GM12873 (cell line): Measurements from ENCODE around the gene RASGRF1.

Source experiments
- TF ChIP-seq, protein P1 (sequence below): IDR thresholded peaks from 2 replicates; pipeline ENCODE4 v1.5.1; 2012; ENCODE audit warnings: low read depth, mild to moderate bottlenecking, moderate library complexity, low read length, control low read depth; ENCODE audit not compliant: insufficient read depth; ENCODE audit errors: missing control alignments

RASGRF1 gene

GRCh38 chr15:79065361-79065705, 25.2 kb downstream of the RASGRF1 start:
- TF ChIP-seq, protein P1, sequence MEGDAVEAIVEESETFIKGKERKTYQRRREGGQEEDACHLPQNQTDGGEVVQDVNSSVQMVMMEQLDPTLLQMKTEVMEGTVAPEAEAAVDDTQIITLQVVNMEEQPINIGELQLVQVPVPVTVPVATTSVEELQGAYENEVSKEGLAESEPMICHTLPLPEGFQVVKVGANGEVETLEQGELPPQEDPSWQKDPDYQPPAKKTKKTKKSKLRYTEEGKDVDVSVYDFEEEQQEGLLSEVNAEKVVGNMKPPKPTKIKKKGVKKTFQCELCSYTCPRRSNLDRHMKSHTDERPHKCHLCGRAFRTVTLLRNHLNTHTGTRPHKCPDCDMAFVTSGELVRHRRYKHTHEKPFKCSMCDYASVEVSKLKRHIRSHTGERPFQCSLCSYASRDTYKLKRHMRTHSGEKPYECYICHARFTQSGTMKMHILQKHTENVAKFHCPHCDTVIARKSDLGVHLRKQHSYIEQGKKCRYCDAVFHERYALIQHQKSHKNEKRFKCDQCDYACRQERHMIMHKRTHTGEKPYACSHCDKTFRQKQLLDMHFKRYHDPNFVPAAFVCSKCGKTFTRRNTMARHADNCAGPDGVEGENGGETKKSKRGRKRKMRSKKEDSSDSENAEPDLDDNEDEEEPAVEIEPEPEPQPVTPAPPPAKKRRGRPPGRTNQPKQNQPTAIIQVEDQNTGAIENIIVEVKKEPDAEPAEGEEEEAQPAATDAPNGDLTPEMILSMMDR, result no peak

DNA sequence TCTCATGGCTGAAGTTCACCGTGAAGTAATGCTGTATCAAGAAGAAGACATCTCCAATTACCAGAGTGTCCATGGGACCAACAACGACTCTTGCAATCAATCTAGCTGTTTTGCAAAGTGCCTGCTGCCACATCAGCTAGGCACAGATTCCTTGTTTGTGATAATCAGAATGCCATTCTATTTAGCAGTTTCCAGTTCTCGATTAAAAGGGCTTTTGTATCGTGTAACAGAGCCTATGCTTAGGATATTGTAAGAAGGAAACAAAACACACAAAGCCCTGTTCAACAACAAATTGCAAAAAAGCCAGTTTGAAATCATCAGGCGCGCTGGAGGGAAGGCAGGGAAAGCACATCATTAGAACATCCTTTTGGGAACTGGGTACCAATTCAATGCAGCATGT, 26.1 kb downstream of the RASGRF1 start:
- TF ChIP-seq, protein P1, result no peak

DNA sequence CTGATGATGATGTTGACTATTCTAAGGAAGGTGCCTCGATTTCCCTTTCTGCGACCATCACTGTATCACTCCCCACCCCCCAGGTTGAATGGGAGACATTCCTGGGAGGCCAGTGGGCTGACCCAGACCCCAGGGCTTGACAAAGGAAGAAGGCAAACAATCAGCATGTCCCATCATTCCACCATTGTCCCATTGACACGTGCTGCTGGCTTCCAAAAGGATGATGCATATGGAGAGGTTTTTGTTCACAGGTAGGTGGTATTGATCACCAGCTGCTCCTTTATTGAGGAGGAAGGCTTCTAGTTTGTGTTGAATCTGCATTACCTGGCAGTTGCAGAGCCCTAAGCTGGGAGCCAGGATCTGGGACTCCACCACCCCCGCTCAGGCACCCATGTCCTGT, 30.4 kb downstream of the RASGRF1 start:
- TF ChIP-seq, protein P1, result no peak

DNA sequence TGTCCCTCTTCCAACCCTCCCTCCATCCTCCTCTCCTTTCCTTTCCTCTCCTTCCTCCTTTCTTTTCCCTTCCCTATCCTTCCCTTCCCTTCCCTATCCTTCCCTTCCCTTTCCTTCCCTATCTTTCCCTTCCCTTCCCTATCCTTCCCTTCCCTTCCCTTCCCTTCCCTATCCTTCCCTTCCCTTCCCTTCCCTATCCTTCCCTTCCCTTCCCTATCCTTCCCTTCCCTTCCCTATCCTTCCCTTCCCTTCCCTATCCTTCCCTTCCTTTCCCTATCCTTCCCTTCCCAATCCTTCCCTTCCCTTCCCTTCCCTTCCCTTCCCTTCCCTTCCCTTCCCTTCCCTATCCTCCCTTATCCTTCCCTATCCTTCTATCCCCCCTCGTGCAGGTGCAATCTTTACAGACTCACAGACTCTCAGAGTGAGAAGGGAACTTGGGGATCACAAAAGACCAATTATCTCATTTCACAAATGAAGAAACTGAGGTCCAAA, 31.5 kb downstream of the RASGRF1 start:
- TF ChIP-seq, protein P1, result no peak

- TF ChIP-seq, protein P1, result no peak
Measured at GRCh38 chr15:79058260-79058850, 32.2 kb downstream of the RASGRF1 start.

GRCh38 chr15:79057050-79057449, 33.5 kb downstream of the RASGRF1 start:
- TF ChIP-seq, protein P1, result no peak

DNA sequence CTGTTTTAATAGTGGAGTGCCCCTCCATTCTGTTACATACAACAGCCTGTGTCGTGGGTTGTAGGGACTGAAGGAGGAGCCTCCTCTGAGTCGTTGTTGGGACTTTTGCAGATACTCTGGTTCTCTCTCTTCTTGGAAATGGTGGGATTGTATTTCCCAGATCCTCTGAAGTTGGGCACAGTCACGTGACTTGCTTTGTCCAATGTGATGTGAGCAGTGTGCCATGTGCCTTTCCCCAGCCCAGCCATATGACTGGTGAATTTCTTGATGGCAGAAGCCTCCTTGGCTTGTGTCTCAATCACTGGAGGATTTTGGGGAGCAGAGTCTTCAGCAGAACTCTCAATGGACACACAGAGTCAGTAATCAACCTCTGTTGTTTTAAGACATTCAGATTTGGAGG, 36.2 kb downstream of the RASGRF1 start:
- TF ChIP-seq, protein P1, result no peak

- TF ChIP-seq, protein P1, result no peak
Measured at GRCh38 chr15:79053894-79054293, 36.7 kb downstream of the RASGRF1 start.
